Epithelial cell of proximal tubule (primary cell): Measurements from ENCODE around the gene NRXN2. TPM values are rescaled to one million over a fixed set of nuclear protein-coding genes. Genes with fewer than 3 reads are reported as not detected.

Experiments
- DNase-seq: peaks from one replicate; pipeline ENCODE4 v3.0.0-alpha.2; 2011; ENCODE audit warnings: low read depth
- H3K4me3 ChIP-seq: 2 replicates; pipeline ENCODE4 v1.5.1; 2011; ENCODE audit warnings: low read depth, mild to moderate bottlenecking, low read length
- total RNA-seq: library from RNA; depleted of rRNA; stranded (reverse); fragments of >200 nt; gene quantifications from 2 replicates; pipeline ENCODE4 v1.2.3, GENCODE V29; 2015
- TF ChIP-seq, protein P1 (sequence below): conservative IDR thresholded peaks from 2 replicates; pipeline ENCODE4 v1.5.1; 2012; ENCODE audit warnings: low read depth, mild to moderate bottlenecking, low read length

NRXN2 gene
- total RNA-seq: 0.29 TPM in 1 of 2 replicates, not detected in the other

DNA sequence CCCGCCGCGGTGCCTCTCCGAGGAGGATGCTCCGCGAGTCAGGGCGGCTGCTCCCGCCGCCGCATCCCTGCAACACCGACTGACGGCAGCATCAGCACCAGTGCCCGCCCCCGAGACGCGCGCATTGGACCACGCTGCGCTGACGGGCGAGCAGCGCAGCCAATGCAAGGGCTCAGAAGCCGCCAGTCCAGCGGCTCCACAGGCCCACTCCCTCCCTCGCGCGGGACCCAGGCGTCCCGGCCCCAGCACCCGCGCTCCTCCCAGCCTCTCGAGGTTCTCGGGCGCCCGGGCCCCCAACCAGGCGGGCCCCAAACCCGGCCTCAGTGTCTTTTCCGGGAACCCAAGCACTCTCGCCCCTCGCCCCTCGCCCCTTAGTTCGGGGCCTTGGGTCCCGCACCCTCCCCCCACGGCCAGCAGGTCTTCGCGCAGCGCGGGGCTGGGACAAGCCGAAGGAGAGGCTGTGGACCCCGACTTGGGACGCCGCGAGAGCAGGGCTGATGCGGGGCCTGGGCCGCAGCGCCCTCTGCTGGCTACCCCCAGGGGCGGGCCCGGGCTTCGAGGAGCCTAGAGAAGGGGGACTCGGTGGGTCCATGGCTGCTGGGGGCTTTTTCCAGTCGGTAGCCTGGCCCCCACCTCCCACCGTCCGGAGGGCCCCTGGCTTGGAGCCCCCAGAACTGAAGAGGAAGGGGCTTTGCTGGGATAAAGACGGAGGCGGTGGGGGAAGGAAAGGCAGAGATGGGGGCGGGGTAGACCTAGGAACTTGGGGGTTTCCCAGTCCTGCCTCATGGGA, at the start of gene NRXN2:
Gene NRXN2 (minus strand): TSS at position 81 of the 790 bp plus-strand sequence. CDS start 9,498 bp downstream, outside the sequence.
- peak within 1 kb of the TSS; percentile 70 for H3K4me3 ChIP-seq
- TF ChIP-seq, protein P1, sequence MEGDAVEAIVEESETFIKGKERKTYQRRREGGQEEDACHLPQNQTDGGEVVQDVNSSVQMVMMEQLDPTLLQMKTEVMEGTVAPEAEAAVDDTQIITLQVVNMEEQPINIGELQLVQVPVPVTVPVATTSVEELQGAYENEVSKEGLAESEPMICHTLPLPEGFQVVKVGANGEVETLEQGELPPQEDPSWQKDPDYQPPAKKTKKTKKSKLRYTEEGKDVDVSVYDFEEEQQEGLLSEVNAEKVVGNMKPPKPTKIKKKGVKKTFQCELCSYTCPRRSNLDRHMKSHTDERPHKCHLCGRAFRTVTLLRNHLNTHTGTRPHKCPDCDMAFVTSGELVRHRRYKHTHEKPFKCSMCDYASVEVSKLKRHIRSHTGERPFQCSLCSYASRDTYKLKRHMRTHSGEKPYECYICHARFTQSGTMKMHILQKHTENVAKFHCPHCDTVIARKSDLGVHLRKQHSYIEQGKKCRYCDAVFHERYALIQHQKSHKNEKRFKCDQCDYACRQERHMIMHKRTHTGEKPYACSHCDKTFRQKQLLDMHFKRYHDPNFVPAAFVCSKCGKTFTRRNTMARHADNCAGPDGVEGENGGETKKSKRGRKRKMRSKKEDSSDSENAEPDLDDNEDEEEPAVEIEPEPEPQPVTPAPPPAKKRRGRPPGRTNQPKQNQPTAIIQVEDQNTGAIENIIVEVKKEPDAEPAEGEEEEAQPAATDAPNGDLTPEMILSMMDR: peak; percentile 92
- no peak for DNase-seq

DNA sequence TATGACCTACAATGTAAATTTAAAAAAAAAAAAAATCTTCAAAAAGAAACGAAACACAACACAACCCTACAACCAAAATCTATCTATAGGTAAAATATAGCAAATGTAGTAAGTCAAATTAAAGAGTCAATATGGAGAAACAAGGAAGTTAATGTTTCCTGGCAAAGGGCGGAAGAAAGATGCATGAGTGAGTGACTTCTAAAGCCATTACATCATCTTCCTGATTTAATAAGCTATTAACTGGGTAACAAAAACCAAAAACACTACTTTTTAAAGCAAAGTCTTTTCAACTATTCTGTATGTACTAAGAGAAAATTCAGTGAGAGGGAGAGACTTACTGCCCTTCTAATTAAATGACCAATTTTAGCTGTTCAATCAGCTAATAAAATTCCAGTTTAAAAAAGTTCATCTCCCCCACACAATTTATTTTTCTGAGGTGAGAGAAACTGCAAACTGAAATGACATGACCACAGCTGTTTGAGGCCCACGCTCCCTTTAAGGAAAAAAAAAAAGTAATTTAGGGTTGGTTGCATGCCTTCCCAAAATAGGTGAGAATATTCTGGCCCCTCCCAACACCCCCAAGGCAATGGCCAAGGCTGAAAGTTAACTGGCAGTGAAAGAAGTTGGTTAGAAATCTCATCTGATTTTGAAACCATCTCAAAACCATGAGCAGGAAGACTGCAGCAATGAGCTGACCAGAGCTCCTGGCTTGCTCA, 49.5 kb upstream of the NRXN2 start:
- H3K4me3 ChIP-seq: no peak overlapping the region
- DNase-seq: no peak
- TF ChIP-seq, protein P1: no peak

DNA sequence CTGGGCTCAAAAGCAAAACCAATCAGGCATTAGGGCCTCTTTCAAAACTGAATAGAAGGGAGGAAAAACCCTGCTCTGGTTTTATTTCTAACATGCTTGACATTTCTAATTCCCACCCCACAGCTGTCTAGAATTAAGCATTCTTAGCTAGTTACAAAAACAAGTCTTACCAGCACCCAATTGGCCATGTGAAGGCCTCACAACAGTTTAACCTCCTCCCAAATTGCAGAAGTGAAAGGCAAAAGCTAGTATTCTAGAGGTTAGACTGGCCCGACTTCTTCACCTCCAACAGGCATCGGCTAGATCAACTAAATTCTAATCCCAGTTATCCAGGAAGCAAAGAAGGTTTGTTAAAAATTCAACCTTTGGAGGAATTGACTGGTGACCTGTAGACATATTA, 48.9 kb upstream of the NRXN2 start:
- H3K4me3 ChIP-seq: no peak overlapping the region
- TF ChIP-seq, protein P1: no peak
- DNase-seq: no peak

DNA sequence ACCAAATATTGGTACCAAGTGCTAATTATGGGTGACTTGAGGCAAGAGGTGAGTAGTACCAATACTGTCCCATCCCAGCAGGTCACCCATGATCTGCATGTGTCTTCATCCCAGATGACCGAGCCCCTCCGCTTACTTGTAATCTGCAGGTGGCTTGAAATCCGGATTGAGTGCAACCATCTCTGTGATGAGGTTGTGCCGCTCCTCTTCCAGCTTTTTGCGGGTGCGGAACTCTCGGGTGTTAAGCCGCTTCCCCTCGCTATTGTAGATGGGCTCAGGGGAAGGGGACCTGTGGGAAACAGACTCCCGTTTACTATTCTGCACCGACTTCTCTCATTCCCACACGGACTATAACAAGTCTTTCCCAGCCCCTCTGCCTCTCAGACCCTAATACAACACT, 47.1 kb upstream of the NRXN2 start:
- H3K4me3 ChIP-seq: no peak overlapping the region
- no peak for DNase-seq
- TF ChIP-seq, protein P1: no peak

DNA sequence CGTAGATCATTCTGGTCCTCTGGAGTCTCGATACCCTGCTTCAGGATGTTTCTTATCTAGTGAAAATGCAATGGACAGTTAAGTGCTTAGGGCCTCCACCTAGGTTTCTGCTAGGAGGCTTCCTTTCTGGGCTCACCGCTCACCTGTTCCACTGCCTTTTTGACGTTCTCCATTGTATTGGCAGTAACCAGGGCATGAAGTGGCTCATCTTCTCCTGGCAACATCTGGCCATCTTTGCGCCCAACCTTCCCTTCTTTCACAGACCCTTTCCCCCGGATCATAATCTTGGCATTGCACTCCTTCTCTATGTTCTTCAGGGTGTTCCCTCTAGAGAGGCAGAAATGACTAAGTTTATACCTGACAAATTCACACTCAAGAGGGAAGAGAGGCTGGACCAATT, 46.3 kb upstream of the NRXN2 start:
- no peak overlapping the region for H3K4me3 ChIP-seq
- DNase-seq: no peak
- TF ChIP-seq, protein P1: no peak

DNA sequence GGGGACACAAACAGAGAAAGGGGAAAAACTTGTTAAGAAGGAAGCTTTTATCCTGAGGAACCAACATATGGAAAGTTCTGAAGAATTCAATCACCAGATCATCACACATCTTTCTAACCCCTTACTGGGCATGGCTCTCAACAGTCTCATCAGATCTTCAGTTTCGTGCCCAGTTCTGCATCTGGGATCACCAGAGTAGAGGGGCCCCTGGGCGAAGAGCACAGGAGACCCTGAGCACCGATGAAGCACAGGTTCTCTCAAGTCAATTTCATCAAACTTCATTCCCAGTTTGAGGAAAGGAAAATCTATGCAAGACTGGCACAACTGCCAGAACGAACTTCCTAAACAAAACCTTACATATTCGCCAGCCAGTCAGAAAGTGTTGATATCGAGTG, 45.3 kb upstream of the NRXN2 start:
- TF ChIP-seq, protein P1: no peak
- no peak overlapping the region for H3K4me3 ChIP-seq
- DNase-seq: no peak
